ENCODE data around the gene FAR2.
A peak's percentile ranks its signal among the peaks of the same experiment; 100 is the strongest.
"Not testable (repeated sequence)": the region's sequence is repeated elsewhere in the genome, so short reads cannot be mapped to it uniquely, and the experiment has no call there.

FAR2 gene

GRCh38 chr12:29380536-29381523 lies 231.8 kb downstream of the FAR2 start, which contains the start of gene ERGIC2:
Gene ERGIC2 (minus strand): TSS chr12:29381172. CDS start chr12:29371633, 9,539 bp downstream.
- no peaks in the 10 kb centered on the region for H3K27me3 ChIP-seq (ENCODE audit: insufficient read depth, poor library complexity, severe bottlenecking)
- TF ChIP-seq, protein P1, sequence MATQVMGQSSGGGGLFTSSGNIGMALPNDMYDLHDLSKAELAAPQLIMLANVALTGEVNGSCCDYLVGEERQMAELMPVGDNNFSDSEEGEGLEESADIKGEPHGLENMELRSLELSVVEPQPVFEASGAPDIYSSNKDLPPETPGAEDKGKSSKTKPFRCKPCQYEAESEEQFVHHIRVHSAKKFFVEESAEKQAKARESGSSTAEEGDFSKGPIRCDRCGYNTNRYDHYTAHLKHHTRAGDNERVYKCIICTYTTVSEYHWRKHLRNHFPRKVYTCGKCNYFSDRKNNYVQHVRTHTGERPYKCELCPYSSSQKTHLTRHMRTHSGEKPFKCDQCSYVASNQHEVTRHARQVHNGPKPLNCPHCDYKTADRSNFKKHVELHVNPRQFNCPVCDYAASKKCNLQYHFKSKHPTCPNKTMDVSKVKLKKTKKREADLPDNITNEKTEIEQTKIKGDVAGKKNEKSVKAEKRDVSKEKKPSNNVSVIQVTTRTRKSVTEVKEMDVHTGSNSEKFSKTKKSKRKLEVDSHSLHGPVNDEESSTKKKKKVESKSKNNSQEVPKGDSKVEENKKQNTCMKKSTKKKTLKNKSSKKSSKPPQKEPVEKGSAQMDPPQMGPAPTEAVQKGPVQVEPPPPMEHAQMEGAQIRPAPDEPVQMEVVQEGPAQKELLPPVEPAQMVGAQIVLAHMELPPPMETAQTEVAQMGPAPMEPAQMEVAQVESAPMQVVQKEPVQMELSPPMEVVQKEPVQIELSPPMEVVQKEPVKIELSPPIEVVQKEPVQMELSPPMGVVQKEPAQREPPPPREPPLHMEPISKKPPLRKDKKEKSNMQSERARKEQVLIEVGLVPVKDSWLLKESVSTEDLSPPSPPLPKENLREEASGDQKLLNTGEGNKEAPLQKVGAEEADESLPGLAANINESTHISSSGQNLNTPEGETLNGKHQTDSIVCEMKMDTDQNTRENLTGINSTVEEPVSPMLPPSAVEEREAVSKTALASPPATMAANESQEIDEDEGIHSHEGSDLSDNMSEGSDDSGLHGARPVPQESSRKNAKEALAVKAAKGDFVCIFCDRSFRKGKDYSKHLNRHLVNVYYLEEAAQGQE (IDR thresholded peaks at IDR 0.05; ENCODE audit: insufficient replicate concordance, low read depth), result peak; percentile 35
- no peak for TF ChIP-seq SPI1 (IDR thresholded peaks at IDR 0.05; ENCODE audit: borderline replicate concordance, low read depth)
- peak; percentile 96 to 97 for DNase-seq (ENCODE audit: low read depth in 1 of 2, low spot score in 1 of 2)
- peak within 1 kb of the TSS; percentile 94 for H3K27ac ChIP-seq (replicated peaks)
- peak within 1 kb of the TSS; percentile 87 for H3K4me3 ChIP-seq (replicated peaks; ENCODE audit: insufficient read depth, low read length)

GRCh38 chr12:29382251-29382650 lies 233.2 kb downstream of the FAR2 start:
- Histone ChIP-seq H3K4me3 (replicated peaks; ENCODE audit: insufficient read depth, low read length) (no peak overlapping the region), H3K27ac (replicated peaks) (no peak overlapping the region), H3K27me3 (ENCODE audit: insufficient read depth, poor library complexity, severe bottlenecking) (no peaks in the 10 kb centered on the region)
- TF ChIP-seq POLR2AphosphoS5 (IDR thresholded peaks at IDR 0.05; ENCODE audit: low read depth), result no peak
- no peak for TF ChIP-seq SPI1 (IDR thresholded peaks at IDR 0.05; ENCODE audit: borderline replicate concordance, low read depth)
- TF ChIP-seq GABPA (IDR thresholded peaks at IDR 0.05; ENCODE audit: low read depth), result no peak
- TF ChIP-seq, protein P1 (IDR thresholded peaks at IDR 0.05; ENCODE audit: insufficient replicate concordance, low read depth), result no peak
- TF ChIP-seq, protein P2, sequence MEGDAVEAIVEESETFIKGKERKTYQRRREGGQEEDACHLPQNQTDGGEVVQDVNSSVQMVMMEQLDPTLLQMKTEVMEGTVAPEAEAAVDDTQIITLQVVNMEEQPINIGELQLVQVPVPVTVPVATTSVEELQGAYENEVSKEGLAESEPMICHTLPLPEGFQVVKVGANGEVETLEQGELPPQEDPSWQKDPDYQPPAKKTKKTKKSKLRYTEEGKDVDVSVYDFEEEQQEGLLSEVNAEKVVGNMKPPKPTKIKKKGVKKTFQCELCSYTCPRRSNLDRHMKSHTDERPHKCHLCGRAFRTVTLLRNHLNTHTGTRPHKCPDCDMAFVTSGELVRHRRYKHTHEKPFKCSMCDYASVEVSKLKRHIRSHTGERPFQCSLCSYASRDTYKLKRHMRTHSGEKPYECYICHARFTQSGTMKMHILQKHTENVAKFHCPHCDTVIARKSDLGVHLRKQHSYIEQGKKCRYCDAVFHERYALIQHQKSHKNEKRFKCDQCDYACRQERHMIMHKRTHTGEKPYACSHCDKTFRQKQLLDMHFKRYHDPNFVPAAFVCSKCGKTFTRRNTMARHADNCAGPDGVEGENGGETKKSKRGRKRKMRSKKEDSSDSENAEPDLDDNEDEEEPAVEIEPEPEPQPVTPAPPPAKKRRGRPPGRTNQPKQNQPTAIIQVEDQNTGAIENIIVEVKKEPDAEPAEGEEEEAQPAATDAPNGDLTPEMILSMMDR (IDR thresholded peaks at IDR 0.05; ENCODE audit: insufficient read depth, low read length), result no peak
- no peak for DNase-seq (ENCODE audit: low read depth in 1 of 2, low spot score in 1 of 2)

DNA sequence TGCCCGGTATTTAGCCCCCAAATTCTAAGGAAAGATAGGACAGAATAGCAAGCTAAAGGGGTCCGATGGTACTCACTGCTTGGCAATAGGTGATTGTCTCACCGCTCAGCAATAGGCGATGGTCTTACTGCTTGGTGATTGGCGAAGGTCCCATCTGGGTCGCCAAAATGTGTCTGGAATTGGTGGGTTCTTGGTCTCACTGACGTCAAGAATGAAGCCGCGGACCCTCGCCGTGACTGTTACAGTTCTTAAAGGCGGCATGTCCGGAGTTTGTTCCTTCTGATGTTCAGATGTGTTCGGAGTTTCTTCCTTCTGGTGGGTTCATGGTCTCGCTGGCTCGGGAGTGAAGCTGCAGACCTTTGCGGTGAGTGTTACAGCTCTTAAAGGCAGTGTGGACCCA lies 236.1 kb downstream of the FAR2 start:
- H3K27ac ChIP-seq (replicated peaks); DNase-seq (ENCODE audit: low read depth in 1 of 2, low spot score in 1 of 2); H3K27me3 ChIP-seq (ENCODE audit: insufficient read depth, poor library complexity, severe bottlenecking); H3K4me3 ChIP-seq (replicated peaks; ENCODE audit: insufficient read depth, low read length): not testable (repeated sequence)

Measured in HL-60 (cell line).